H1 (cell line): ENCODE data around the gene SRSF7. TPM values are rescaled to one million over a fixed set of nuclear protein-coding genes. Genes with fewer than 3 reads are reported as not detected.

Experiments
- ASH2L ChIP-seq: fragments of 200-600, 300-600 bp; sonication (generic); IDR thresholded peaks from one replicate; pipeline ENCODE4 v1.7.1; 2017; ENCODE audit warnings: low read length
- CEBPB ChIP-seq: IDR thresholded peaks from 2 replicates; pipeline ENCODE4 v1.6.1; 2012; ENCODE audit warnings: low read depth, low read length
- CHD7 ChIP-seq: fragments of 300-600 bp; sonication (generic); IDR thresholded peaks from 2 replicates; pipeline ENCODE4 v1.7.1; 2012; ENCODE audit warnings: low read length, moderate library complexity, mild to moderate bottlenecking, inconsistent platforms; ENCODE audit not compliant: insufficient replicate concordance
- JUND ChIP-seq: IDR thresholded peaks from 2 replicates; pipeline ENCODE4 v1.6.1; 2011; ENCODE audit warnings: mild to moderate bottlenecking, improper control_type of control experiment, low read length
- KDM4A ChIP-seq: IDR thresholded peaks from one replicate; pipeline ENCODE4 v1.7.1; 2012; ENCODE audit warnings: low read depth, mild to moderate bottlenecking, moderate library complexity, low read length, inconsistent platforms; ENCODE audit not compliant: severe bottlenecking
- SIN3A ChIP-seq, 2 experiments: IDR thresholded peaks in 1 of 2; conservative IDR thresholded peaks in 1 of 2; 2 replicates each; pipeline ENCODE4 v1.6.1; 2011 to 2012; ENCODE audit warnings: low read length in 2 of 2, improper control_type of control experiment in 1 of 2, low read depth in 1 of 2, mild to moderate bottlenecking in 1 of 2
- TAF1 ChIP-seq: IDR thresholded peaks from 2 replicates; pipeline ENCODE4 v1.6.1; 2011; ENCODE audit warnings: mild to moderate bottlenecking, low read depth, low read length
- polyA plus RNA-seq, 7 experiments: library from polyadenylated mRNA; depleted of rRNA in 3 of 7; stranded (reverse) in 5 of 7; unstranded in 2 of 7; fragments of >200 nt in 5 of 7; fragments of 200-250 nt in 2 of 7; gene quantifications; 1 replicate in 5 of 7; 2 replicates in 1 of 7; 4 replicates in 1 of 7; pipeline versions ENCODE4 v1.2.1 to v1.2.3, GENCODE V29; 2011 to 2013; ENCODE audit warnings: missing spikeins in 2 of 7, mixed read lengths in 2 of 7
- total RNA-seq: library from RNA; stranded (reverse); fragmentation: NEBNext Ultra II Directional; extraction: Animal tissue kit (Norgen Biotek cat#: 25700); gene quantifications from 2 replicates; pipeline ENCODE4 v1.2.1, GENCODE V29; 2021

The SRSF7 gene
- total and polyA plus RNA-seq, 2 of the 8 experiments (the other 6 are each of a cell fraction or from before 2014, with no cell fraction given) = 370 to 415 TPM

- TF ChIP-seq CHD7 (no peak), KDM4A (no peak), JUND (no peak), CEBPB (no peak), SIN3A (conservative IDR thresholded peaks at IDR 0.05 in 1 of 2, IDR thresholded peaks at IDR 0.05 in 1 of 2; ENCODE audit: low read depth in 1 of 2, low read length in 2 of 2) (no peak), TAF1 (no peak), ASH2L (no peak)
Measured at GRCh38 chr2:38754506-38754905, 3.3 kb upstream of the SRSF7 start (continued).
